HG02642 (cell line): ENCODE data around the gene CPNE4.
"Not testable (repeated sequence)": the region's sequence is repeated elsewhere in the genome, so short reads cannot be mapped to it uniquely, and the experiment has no call there.

Experiments used
- ATAC-seq: cut with Tn5 transposase; IDR thresholded peaks from one replicate; pipeline ENCODE4 v1.9.1; 2021; ENCODE audit warnings: mild to moderate bottlenecking; ENCODE audit not compliant: unreplicated experiment, poor library complexity

The CPNE4 gene

DNA sequence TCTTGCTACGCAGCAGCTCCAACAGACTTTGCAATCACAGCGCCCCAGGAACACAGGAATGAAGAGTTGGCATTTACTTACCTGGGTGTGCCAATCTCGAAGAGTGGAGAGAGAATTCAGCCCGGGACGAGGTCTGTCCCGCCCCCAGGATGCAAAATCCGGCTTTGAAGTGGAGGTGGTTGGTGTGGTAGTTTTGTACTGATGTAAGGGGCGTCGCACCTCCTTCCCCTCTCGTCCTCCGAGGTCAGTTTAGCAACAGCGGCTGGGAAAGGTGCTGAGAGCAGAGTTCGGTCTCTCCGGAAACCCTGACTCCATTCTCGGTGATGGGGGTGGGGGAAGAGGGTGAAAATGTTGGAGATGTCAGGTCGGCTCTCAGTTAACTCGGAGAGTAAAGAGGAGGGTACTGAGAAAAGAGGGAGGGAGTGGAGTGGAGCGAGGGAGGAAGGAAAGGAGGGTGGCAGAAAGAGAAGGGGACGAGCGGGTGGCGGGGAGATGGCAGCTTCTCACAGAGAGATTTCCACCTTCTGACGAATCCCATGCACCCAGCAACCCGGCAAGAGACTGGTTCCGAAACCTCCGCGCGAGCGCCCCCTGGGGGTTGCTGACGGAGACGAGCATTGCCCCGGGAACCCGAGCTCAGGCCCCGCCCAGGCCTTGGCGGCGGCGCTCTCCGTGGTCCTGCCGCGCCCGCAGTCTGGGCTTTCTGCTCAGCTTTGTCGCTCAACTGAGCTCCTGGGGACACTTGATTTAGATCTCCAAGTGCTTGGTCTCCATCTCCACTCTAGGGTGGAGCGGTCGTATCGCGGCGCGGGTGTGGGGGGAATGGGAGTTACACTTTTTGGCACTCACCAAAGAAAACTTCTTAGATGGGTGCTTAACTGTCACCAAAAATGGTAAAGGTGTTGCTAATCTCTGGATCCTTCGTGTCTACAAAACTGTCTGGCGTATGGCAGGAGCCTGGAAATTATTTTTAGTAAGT, at the start of gene CPNE4:
Gene CPNE4, minus strand, starts transcription at position 529 of the 979 bp plus-strand sequence.
- ATAC-seq = peak; percentile 83

DNA sequence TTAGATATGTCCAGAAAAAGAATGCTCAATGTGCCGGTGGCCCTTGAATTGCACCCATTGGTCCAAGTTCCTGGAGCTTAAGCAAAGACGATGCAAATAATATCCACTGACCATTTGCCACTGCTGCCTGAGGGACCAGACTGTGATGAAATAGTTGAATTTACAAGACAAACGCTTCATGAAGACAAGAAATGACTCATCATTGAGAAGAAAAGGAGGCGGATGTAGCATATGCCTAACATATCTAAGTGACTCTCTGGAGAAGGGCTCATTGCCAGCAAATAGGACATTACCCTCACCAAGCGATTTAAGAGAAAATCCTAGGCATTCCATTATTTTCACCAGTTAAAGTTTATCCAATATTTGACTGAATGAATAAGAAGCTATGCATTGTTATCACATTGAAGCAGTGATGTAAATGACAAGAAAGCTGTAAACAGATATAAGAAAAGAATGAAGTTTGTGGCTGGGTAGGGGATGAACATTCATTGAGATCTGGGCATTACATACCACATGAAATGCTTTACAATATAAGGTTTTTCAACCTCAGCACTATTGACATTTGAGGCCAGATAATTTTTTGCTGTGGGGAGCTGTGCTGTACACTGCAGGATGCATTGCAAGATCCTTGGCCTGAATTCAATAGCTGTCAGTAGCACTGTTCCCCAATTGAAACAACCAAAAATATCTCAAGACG, 48.9 kb upstream of the CPNE4 start:
- ATAC-seq = no peak

DNA sequence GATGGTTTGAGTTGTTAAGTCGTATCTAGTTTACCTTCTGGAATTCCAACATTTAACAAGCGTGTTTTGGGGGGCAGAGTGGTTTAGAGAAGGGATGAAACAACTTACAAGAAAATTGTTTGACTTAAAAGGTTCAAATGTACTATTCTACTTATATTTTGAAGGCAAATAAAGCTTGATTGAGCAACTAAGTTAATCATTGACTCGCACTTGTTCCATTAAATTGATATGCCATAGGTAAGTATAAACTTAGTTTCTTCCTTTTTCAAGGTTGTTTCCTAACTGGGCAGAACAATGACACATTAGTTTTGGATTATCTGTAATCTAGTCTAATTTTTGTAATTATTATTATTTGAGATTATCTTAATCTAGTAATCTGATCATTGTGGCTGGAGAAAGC, 48.3 kb upstream of the CPNE4 start:
- ATAC-seq = no peak

DNA sequence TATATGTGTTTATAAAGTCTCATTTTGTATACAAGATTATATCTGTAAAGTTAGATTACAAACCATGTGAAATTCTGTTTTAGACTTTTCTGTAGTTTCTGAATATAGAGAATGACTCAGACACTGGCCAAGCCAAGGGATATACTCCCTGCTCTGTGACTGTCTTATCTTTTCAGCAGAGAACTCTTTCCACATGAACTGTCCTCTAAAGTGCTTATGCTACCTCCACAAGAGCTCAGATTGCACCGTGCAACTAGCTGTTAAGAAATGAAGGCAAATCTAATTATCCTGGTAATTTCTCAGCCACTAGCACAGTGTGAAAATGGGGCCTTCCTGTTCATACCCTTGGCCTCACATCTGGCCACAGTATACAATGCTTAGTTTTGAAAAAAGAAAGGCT, 44.3 kb upstream of the CPNE4 start:
- no peak for ATAC-seq

DNA sequence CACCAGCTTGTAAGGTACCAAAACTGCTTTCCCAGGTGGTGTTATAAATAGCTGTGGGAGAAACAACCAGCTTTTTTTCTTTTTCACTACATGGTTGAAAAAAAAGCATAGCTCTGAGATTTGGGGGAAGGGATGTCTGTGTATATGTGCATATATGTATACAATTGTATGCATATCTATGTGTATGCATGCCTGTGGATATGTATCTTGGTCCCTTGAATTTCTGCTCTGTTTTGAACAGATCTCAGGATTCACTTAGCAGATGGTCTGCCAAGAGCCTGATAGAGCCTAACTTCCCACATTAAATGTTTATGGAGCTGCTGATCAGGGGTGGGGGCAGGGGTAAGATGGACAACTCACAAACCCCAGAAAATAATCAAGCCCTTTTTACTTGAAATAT, 39.0 kb upstream of the CPNE4 start:
- ATAC-seq = no peak

DNA sequence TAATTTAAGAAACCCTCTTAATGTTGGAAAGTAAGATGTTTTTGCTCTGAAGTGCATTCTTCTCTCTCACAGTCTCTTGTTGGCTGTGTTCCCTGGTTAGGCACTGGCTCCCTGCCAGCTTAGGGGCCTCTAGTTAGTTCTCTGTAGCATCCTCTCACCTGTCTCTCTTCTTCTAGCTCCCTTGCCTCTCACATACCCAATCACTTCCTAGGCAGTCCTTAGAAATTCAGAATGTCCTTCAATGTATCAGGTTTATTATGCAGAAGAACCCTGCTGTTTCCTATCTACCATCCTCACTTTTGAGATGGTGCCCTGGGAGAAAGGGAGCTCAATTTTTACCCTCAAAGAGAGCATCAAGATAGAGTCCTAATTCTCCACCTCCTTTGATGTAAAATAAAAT, 36.2 kb upstream of the CPNE4 start:
- no peak for ATAC-seq

DNA sequence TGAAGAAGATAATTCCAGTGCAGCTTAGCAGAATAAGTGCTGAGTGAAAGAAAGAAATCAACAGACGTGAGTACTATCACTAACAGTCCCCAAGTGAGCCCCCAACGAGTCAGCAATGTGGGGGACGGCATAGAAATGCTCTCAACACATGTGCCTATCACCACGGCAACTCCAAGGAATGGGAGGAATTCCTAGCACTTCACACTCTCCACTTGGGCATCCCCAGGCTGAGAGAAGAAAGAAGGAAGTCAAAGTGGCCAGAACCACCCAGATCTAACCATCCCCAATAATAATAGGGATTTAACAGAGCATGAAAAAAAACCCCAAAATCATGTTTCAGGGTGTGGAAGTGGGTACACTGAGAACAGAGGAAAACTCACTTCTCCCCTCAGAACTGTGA, 29.3 kb upstream of the CPNE4 start:
- ATAC-seq = no peak

DNA sequence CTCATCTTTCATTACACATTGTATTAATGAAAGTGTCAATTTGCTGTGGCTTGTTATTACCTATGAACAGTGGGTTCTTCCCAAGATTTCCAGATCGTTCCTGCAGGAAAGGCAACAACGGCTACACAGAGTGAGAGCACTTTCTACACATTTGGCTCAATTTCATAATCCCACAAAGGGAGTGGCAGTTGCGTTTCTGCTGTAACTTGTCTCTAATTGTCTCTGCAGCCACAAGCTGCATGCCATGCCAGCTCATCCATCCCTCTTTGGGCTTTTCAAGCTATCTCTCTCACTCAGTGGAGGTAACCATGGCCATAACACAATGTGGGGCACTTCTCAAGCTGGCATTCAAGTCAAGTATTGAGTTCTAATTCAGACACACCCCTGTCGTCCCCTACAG, 27.7 kb upstream of the CPNE4 start:
- no peak for ATAC-seq

DNA sequence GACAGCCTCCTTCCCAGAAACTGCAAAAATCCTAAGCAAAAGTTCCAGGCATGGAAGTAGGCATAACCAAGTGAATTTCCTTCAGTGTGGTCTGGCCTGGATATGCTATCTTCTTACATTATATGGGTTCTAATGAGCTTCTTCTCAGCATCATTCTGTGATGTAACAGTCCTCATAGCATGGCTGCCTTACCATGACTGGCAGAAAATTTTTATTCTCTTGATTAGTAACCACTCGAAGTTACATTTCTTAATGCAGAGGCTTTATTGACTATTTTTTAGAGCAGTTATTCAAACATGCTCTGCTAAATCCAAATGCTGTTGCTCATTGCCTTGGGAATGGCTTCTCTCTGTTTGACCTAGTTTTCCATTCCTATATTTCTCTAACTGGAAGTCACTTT, 21.1 kb upstream of the CPNE4 start:
- ATAC-seq = no peak

DNA sequence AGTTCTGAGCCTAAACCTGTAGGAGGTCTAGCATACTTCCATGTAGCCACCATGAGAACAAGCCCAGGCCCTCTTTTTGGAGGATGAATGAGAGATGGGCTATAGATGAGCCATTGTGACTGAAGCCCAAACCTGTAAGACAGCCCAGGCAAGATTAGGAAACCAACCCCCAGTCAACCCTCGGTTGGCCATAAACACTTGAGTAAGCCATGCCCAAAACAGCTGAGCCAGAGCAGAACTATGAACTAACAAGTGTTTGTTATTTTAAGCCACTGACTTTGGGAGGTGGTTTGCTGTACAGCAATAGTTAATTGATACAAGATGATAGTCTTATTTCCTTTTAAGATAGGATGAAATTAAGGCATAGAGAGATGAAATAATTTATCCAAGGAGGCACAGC, 12.4 kb upstream of the CPNE4 start:
- no peak for ATAC-seq

DNA sequence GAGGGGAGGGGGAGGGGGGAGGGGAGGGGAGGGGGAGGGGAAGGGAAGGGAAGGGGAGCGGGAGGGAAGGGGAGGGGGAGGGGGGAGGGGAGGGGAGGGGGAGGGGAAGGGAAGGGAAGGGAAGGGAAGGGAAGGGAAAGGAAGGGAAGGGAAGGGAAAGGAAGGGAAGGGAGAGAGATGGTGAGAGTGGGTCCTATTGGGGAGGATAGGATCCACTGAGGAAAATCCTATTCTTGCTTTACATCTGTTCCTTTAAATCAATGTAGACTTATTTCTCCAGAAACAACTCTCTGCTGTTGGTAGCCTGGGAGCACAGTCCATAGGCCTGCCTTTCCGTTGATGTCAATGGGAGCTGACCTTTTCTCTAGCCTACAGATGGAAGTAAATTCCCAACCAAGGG, 10.1 kb upstream of the CPNE4 start:
- ATAC-seq = not testable (repeated sequence)

DNA sequence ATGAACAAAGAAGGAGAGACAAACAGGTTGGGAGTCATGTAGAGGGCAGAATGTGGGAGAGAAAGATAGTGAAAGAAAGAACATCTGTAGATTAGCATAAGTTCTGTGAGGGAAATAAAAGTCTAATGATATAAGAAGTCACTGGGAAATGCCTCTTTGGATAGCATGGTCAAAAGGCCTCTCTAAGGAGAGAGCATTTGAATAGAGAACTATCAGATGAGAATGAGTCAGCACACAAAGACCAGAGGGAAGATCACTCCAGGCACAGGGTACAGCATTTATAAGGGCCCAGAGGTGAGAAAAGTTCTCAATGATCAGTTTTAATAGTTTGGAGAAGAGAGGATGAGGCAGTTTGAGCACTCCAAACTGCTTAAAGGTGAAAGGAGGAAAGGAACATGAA, 7.9 kb upstream of the CPNE4 start:
- ATAC-seq = no peak

DNA sequence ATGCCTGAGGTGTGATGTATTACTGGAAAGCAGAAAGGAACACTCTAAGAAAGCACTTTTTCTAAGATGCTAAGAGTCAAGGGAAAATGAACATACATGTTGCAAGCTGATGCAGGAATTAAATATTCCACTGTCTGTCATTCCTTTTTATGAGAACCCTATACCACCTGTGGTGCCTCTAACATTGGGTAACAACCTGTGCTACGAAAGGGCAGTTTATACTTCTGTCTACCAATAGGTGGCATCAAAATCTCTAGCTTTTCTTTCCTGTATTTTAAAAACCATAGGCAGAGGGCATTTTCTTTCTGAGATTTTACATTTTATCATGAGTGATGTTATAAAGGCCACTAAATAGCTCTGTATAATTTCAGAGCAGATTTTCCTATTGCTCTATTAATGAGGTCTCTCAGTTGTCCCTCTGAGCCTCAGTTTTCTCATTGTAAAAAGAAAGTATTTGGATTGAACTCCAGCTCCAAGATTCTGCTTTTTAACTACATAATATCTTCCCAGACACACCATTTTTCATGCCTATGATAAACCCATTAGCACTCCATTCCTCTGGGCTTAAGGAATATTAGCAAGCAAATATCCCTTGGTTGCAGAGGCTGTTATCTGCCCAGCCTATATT, 3.5 kb upstream of the CPNE4 start:
- ATAC-seq = no peak

DNA sequence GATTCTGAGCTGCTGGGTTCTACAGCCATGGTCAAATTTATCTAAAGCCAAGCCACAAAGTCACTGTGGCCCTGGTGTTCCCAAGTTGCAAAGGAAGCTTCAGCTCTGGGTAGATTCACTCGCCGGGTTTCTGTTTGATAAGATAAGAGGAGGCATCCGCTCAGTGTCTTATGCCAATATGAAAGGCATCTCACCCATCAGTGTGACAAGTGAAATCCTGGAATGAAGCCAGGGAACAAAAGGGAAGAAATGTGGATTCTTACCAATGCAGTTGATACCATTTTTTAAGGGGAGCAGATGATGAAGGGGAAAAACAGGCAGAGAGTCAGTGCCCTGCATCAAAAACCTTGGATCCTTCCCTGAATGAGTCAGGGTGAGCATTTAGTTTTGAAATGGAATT, 2.8 kb upstream of the CPNE4 start:
- ATAC-seq = no peak

DNA sequence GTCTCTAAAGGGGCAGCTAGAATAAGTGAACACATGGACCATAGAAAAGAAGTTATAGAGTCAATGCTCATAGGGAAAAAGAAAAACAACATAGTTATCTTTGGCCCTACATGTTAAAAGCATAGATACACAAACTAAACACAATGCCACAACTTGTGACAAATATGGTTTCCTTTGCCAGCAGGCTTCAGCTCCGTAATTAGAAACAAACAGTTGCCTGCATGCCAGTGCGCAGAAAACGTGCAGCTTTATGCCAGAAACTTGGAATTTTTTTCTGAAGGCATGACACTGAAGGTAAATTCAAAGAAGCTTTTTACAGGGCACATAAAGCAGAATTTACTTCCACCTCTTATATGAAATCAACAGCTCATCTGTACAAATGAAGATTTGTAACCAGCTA, 2.2 kb upstream of the CPNE4 start:
- no peak for ATAC-seq

DNA sequence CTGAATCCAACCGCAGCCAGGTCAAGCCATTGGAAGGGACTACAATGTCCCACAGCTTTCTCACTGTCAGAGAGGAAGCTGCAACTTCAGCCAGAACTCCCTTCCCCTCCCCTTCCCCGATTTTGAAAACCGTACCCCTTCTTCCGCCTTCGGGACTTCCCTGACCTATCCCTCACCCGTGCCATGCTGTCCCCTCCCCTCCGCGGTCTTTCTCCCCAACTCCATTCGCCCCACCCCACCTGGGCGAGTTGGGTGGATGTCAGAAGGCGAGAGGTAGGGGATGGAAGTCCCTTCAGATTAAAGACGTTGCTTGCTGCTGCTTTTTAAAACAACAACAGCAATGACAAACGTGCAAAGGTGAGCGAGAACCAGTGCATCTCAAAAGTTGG, 723 bp downstream of the CPNE4 start:
- no peak for ATAC-seq

DNA sequence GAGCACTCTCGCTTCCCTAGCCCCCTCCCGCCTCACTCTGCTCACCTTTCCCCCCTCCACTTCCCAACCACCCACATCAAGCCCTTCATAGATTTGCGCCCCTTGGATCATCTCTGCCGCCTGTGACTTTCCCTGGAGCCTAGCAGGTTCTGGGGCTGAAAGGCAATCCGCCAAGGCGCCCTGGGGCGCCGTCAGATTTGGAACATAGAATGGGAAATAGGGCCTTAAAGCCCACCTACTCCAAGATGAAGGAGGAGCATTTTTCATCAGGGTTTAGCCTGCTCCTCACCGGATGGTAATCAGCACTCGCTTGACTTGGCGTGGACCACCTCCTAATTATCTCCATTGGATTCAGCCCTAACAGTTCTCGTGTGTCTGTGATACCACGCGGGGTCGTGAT, 1.3 kb downstream of the CPNE4 start:
- no peak for ATAC-seq

DNA sequence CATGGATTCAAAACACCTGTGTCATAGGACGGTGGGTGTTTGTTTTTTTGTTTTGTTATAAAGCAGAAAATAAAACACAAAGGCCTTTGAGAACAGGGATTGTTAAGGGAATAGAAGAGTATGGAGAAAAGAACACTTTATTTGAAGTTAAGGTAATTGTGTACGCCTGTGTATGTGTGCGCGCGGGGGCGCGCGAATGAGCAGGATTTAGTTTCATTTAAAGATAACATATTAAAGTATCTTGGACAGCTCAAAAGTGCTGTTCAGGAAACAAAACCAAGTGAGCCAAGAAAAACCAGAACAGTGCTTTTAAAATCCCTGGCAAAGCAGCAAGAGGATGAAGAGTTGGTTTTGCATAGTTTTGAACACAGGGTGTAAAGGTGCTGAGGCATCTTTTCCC, 1.9 kb downstream of the CPNE4 start:
- ATAC-seq = no peak

DNA sequence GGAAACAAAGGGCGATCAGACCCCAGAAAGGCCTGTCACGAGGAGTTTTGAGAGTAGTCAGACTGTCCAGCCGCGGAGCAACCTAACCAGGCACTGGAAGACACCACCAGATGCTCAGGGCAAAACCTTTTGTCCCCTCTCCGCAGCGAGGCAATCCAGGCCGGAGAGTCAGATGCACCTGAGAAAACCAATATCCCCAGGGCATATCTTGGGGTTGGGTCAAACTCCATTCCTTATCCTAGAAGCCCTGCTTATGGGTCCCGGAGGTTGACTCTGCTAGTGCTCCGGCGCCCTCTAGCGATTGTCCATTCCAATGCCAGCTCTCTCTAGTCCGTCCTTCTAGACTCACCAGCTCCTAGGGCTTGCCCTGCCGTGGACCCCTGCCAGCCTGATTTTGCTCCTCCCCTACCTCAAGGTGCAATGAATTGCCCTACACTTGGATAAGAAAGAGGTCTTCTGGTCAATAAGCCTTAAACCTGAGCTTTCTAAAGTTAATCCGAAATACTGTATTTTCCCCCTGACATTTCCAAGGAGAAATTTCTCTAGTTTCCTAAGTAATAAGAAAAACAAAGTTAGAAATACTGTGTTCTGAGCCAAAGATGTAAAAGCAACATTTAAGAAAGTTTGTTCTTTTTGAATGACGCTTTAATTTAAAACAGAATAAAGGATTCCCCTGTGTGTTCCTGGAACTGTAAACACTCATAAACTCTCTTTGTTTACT, 5.5 kb downstream of the CPNE4 start:
- peak; percentile 93 for ATAC-seq

DNA sequence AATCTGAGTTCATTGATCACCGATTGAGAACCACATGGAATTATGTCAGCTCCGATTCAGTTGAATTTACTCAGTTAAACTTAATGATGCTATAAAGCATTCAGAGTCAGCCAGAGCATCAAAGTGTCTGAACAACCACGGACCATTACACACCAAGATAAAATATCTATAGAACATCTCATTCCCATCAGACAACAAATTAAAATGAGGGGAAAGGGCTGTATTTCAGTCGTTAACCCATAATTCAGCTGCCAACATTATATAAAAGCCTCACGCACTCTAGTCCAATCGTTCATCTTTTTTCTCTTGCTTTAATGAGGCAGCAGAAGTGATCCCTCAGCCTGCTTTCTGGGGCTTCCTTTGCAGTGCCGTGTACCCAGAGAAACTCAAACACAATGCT, 11.9 kb downstream of the CPNE4 start:
- ATAC-seq = no peak

DNA sequence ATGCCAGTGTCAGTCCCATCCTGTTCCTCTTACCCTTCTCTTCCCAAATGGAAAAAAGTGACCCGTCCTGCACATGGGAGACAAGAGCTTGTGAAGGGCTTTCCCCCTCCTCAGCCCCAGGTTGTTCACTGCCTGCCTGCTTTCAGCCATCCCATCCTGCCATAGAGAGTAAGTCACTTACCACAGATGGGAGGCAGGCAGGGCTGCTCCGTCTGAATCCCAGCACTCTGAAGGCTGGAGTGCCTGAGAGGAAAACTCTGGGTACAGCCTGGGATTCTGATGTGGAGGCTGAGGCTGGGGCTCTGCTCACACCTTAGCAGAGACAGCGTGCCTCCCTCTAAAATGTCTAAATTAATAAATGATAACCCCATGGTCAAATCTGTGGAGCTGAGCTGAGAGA, 14.8 kb downstream of the CPNE4 start:
- no peak for ATAC-seq
